Measurements from ENCODE around the gene C6.

The C6 gene

GRCh38 chr5:41097642-41098041 lies 115.7 kb downstream of the C6 start:
- TF ChIP-seq CTCF (IDR thresholded peaks at IDR 0.05; ENCODE audit: borderline replicate concordance, control extremely low read depth, extremely low read depth, insufficient read depth, missing control alignments) = no peak
- no peak for DNase-seq (ENCODE audit: low spot score)
- in situ Hi-C loops (cut with MboI; ENCODE audit: low sequenced_read_pairs, unreplicated experiment) = no loop called here

GRCh38 chr5:41095324-41096101 lies 117.8 kb downstream of the C6 start:
- TF ChIP-seq CTCF (IDR thresholded peaks at IDR 0.05; ENCODE audit: borderline replicate concordance, control extremely low read depth, extremely low read depth, insufficient read depth, missing control alignments) = no peak
- in situ Hi-C loops (cut with MboI; ENCODE audit: low sequenced_read_pairs, unreplicated experiment) = no loop called here
- no peak for DNase-seq (ENCODE audit: low spot score)

- TF ChIP-seq CTCF (IDR thresholded peaks at IDR 0.05; ENCODE audit: borderline replicate concordance, control extremely low read depth, extremely low read depth, insufficient read depth, missing control alignments) = no peak
- DNase-seq (ENCODE audit: low spot score) = no peak
- in situ Hi-C loops (cut with MboI; ENCODE audit: low sequenced_read_pairs, unreplicated experiment) = no loop called here
Observed at GRCh38 chr5:41094871-41095270, 118.5 kb downstream of the C6 start.

- TF ChIP-seq CTCF (IDR thresholded peaks at IDR 0.05; ENCODE audit: borderline replicate concordance, control extremely low read depth, extremely low read depth, insufficient read depth, missing control alignments) = no peak
- in situ Hi-C loops (cut with MboI; ENCODE audit: low sequenced_read_pairs, unreplicated experiment) = no loop called here
- no peak for DNase-seq (ENCODE audit: low spot score)
Observed at GRCh38 chr5:41093803-41094202, 119.5 kb downstream of the C6 start.

All from GM13976 (cell line).